Transverse colon (tissue), 4 donors: Measurements from ENCODE around the gene MT1F.
A peak's percentile ranks its signal among the peaks of the same experiment; 100 is the strongest.

Experiments
- EP300 ChIP-seq: sonication (generic); formaldehyde crosslinking; IDR thresholded peaks from one replicate; pipeline ENCODE4 v1.6.1; 2017; ENCODE audit warnings: antibody characterized with exemption, low read depth
- POLR2A ChIP-seq: fragments of 450-650 bp; IDR thresholded peaks from one replicate; pipeline ENCODE4 v1.6.1; 2016; ENCODE audit warnings: antibody characterized with exemption, mild to moderate bottlenecking, moderate library complexity
- POLR2AphosphoS5 ChIP-seq, 3 donors: sonication (generic); formaldehyde crosslinking; IDR thresholded peaks; one replicate each; pipeline ENCODE4 v1.6.1; 2016; ENCODE audit warnings: antibody characterized with exemption in 3 of 3
- TF ChIP-seq, protein P1 (sequence below), 5 experiments: fragments of 200-600 bp in 3 of 5; fragments of 450-650 bp in 2 of 5; sonication (generic) in 3 of 5; IDR thresholded peaks; 1 replicate in 2 of 5; 2 replicates in 3 of 5; pipeline ENCODE4 v1.5.1; 2016 to 2017; ENCODE audit warnings: antibody characterized with exemption in 5 of 5, inconsistent platforms in 3 of 5, mild to moderate bottlenecking in 2 of 5, moderate library complexity in 1 of 5

DNA sequence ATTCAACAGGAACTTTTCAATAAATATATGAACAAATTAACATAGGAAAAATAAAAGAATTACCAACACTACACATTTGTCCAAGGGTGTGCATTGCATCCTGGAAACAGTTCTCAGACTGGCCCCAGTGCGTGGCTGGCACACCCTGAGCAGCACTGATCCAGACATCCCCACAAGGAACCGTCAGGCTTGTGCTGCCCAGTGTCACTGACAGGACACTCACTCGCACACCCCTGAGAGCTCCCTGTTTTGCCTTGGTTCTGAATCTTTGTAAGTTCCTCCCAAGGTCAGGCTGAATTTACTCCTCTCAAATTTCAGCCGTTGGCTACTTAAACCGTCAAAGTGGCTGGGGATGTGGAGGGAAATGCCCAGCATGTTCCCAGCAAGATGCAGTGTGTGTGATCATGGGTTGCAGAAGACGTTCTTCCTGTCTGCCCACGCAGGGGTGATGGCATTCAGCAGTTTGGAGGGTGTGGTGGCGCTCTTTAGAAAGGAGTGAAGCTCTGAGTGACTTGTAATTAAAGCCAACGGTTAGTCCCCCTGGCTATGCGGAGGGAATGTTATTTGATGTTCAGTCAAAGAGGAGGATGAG is 47.6 kb upstream of the MT1F start:
- peak; percentile 60 for TF ChIP-seq POLR2A
- TF ChIP-seq, protein P1, sequence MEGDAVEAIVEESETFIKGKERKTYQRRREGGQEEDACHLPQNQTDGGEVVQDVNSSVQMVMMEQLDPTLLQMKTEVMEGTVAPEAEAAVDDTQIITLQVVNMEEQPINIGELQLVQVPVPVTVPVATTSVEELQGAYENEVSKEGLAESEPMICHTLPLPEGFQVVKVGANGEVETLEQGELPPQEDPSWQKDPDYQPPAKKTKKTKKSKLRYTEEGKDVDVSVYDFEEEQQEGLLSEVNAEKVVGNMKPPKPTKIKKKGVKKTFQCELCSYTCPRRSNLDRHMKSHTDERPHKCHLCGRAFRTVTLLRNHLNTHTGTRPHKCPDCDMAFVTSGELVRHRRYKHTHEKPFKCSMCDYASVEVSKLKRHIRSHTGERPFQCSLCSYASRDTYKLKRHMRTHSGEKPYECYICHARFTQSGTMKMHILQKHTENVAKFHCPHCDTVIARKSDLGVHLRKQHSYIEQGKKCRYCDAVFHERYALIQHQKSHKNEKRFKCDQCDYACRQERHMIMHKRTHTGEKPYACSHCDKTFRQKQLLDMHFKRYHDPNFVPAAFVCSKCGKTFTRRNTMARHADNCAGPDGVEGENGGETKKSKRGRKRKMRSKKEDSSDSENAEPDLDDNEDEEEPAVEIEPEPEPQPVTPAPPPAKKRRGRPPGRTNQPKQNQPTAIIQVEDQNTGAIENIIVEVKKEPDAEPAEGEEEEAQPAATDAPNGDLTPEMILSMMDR (IDR thresholded peaks at IDR 0.05) = no peak
- TF ChIP-seq EP300 = no peak
- TF ChIP-seq POLR2AphosphoS5 (IDR thresholded peaks at IDR 0.05) = peak; percentile 44 to 70 (median 61)
